Endothelial cell of umbilical vein (primary cell): ENCODE measurements around the gene TMPRSS7. TPM values are rescaled to one million over a fixed set of nuclear protein-coding genes. Genes with fewer than 3 reads are reported as not detected.

Experiments
- BruUV-seq: library from RNA; stranded (reverse); fragments of 400-500 nt; replicated peaks from 2 replicates; lab custom pipeline; 2021; lab: Mats Ljungman, UMichigan
- CTCF ChIA-PET: fragments of 300-600, 350-600 bp; sonication (Branson Sonifier 250); formaldehyde crosslinking; loops from one replicate; lab custom pipeline; 2021; ENCODE audit warnings: antibody characterized with exemption, inconsistent platforms; lab: Charles Lee
- POLR2A ChIA-PET: fragments of 300-600, 350-600 bp; sonication (Branson Sonifier 250); formaldehyde crosslinking; loops from one replicate; lab custom pipeline; 2021; ENCODE audit warnings: antibody characterized with exemption, inconsistent platforms; lab: Charles Lee
- DNase-seq: peaks from one replicate; pipeline ENCODE4 v3.0.0-alpha.2; 2011; ENCODE audit warnings: low read depth, low spot score
- FAIRE-seq: peaks from 2 replicates; lab custom pipeline; 2011; peaks lifted over from hg19 to GRCh38; lab: Jason Lieb, UNC
- H2AFZ ChIP-seq: 2 replicates; pipeline ENCODE4 v1.6.0; 2012; ENCODE audit warnings: low read depth, low read length, control low read depth, inconsistent platforms
- H3K27ac ChIP-seq: 2 replicates; pipeline ENCODE4 v1.5.1; 2011; ENCODE audit warnings: low read depth, mild to moderate bottlenecking, control low read depth, low read length, moderate library complexity; ENCODE audit not compliant: insufficient read depth
- H3K27me3 ChIP-seq, 2 experiments: 2 replicates each; pipeline versions ENCODE4 v1.6.0 to v1.6.1; 2011; ENCODE audit warnings: low read length in 2 of 2, mixed read lengths in 1 of 2; ENCODE audit not compliant: control insufficient read depth in 2 of 2, insufficient read depth in 2 of 2
- H3K36me3 ChIP-seq, 2 experiments: 2 replicates in 1 of 2; 3 replicates in 1 of 2; pipeline ENCODE4 v1.5.1; 2011; ENCODE audit warnings: low read length in 2 of 2, mild to moderate bottlenecking in 1 of 2, moderate library complexity in 1 of 2; ENCODE audit not compliant: control insufficient read depth in 2 of 2, insufficient read depth in 2 of 2; ENCODE audit errors: extremely low read depth in 1 of 2
- H3K4me1 ChIP-seq: 3 replicates; pipeline ENCODE4 v1.5.1; 2011; ENCODE audit warnings: mild to moderate bottlenecking, low read length; ENCODE audit not compliant: control insufficient read depth, insufficient read depth; ENCODE audit errors: extremely low read depth
- H3K4me2 ChIP-seq: 2 replicates; pipeline ENCODE4 v1.6.1; 2011; ENCODE audit warnings: low read length, control low read depth, mixed read lengths; ENCODE audit not compliant: insufficient read depth
- H3K4me3 ChIP-seq, 3 experiments: fragments of 200-600 bp in 1 of 3; sonication (generic), shearing (Covaris generic) in 1 of 3; replicated peaks in 1 of 3; 2 replicates each; pipeline ENCODE4 v1.5.1; 2011 to 2016; ENCODE audit warnings: control low read depth in 3 of 3, low read length in 3 of 3, mild to moderate bottlenecking in 2 of 3, inconsistent platforms in 1 of 3, low read depth in 1 of 3, moderate library complexity in 1 of 3; ENCODE audit not compliant: insufficient read depth in 1 of 3
- H3K79me2 ChIP-seq: 2 replicates; pipeline ENCODE4 v1.6.0; 2012; ENCODE audit warnings: low read length, inconsistent platforms; ENCODE audit not compliant: control insufficient read depth, insufficient read depth
- H3K9ac ChIP-seq: replicated peaks from 2 replicates; pipeline ENCODE3; 2011; ENCODE audit warnings: low read length, control low read depth; ENCODE audit not compliant: insufficient read depth; ENCODE audit errors: extremely low read depth
- H3K9me1 ChIP-seq: replicated peaks from 3 replicates; pipeline ENCODE4 v1.6.0; 2011; ENCODE audit warnings: mild to moderate bottlenecking, low read length; ENCODE audit not compliant: control insufficient read depth, insufficient read depth; ENCODE audit errors: extremely low read depth
- H3K9me3 ChIP-seq: replicated peaks from 2 replicates; pipeline ENCODE4 v1.5.1; 2012; ENCODE audit warnings: low read length, inconsistent platforms; ENCODE audit not compliant: control insufficient read depth, insufficient read depth
- H4K20me1 ChIP-seq: replicated peaks from 2 replicates; pipeline ENCODE3; 2011; ENCODE audit warnings: mild to moderate bottlenecking, low read length; ENCODE audit not compliant: control insufficient read depth, insufficient read depth; ENCODE audit errors: extremely low read depth
- CTCF ChIP-seq, 2 donors: IDR thresholded peaks; 1 replicate in 1 of 2; 2 replicates in 1 of 2; pipeline ENCODE4 v1.5.1; 2011; ENCODE audit warnings: low read length in 2 of 2, mild to moderate bottlenecking in 2 of 2, moderate library complexity in 2 of 2, control low read depth in 1 of 2, inconsistent platforms in 1 of 2, low read depth in 1 of 2; ENCODE audit not compliant: insufficient read depth in 1 of 2; ENCODE audit errors: extremely low read depth in 1 of 2
- EZH2 ChIP-seq: IDR thresholded peaks from 2 replicates; pipeline ENCODE4 v1.6.1; 2012; ENCODE audit warnings: borderline replicate concordance, low read depth, mild to moderate bottlenecking, moderate library complexity, low read length, inconsistent platforms; ENCODE audit not compliant: severe bottlenecking
- GATA2 ChIP-seq: IDR thresholded peaks from 2 replicates; pipeline ENCODE4 v1.7.0; 2011; ENCODE audit warnings: low read depth, mild to moderate bottlenecking, moderate library complexity, mixed read lengths, low read length; ENCODE audit not compliant: insufficient read length, insufficient read depth
- MYC ChIP-seq: IDR thresholded peaks from one replicate; pipeline ENCODE4 v1.6.1; 2011; ENCODE audit warnings: mild to moderate bottlenecking, low read depth, low read length
- POLR2A ChIP-seq: IDR thresholded peaks from 2 replicates; pipeline ENCODE4 v1.6.1; 2012; ENCODE audit warnings: low read depth, mild to moderate bottlenecking, control low read depth, low read length
- POLR2AphosphoS5 ChIP-seq: IDR thresholded peaks from 2 replicates; pipeline ENCODE4 v1.6.1; 2012; ENCODE audit warnings: low read depth, mild to moderate bottlenecking, control low read depth, low read length, moderate library complexity; ENCODE audit not compliant: insufficient read depth
- dilution Hi-C: fragments of 300-500 bp; cut with MboI; formaldehyde crosslinking; loops from one replicate; pipeline ENCODE4 v1.15.0; 2019; ENCODE audit warnings: low sequenced_read_pairs; ENCODE audit not compliant: extremely low pct_ligation_motif_present
- intact Hi-C: fragments of 100-400 bp; cut with micrococcal nuclease; formaldehyde crosslinking; loops from one replicate; pipeline ENCODE4 v1.10.0; 2022
- polyA plus RNA-seq, 4 experiments: library from polyadenylated mRNA; depleted of rRNA in 3 of 4; stranded (reverse) in 3 of 4; unstranded in 1 of 4; fragments of >200 nt; gene quantifications; 2 replicates each; pipeline versions ENCODE4 v1.2.1 to v1.2.3, GENCODE V29; 2011 to 2012; ENCODE audit warnings: missing spikeins in 1 of 4
- total RNA-seq: library from RNA; stranded (reverse); gene quantifications from 2 replicates; pipeline ENCODE4 v1.2.3, GENCODE V29; 2021

TMPRSS7 gene
- total and polyA plus RNA-seq, 2 donors (not counting 3 experiments of a cell fraction or from before 2014, with no cell fraction given): not detected

- H3K79me2 ChIP-seq: no peaks in the 10 kb centered on the region
- DNase-seq (no peak), FAIRE-seq (no peak)
- H4K20me1 ChIP-seq: no peaks in the 10 kb centered on the region
- H3K27me3 ChIP-seq: no peaks in the 10 kb centered on the region
- no peak overlapping the region for H3K9ac ChIP-seq
- H3K4me1 ChIP-seq: no peaks in the 10 kb centered on the region
- no peak overlapping the region for H3K27ac ChIP-seq
- CTCF ChIA-PET: interaction anchor here (1.1 to 2.2 kb wide), 8 partner anchors 8 to 143 kb away, joined by 3 to 8 read pairs (median 5); no protein-coding TSS in a partner anchor
- no TSS peak for BruUV-seq
- no peaks in the 10 kb centered on the region for H3K9me3 ChIP-seq
- no peaks in the 10 kb centered on the region for H3K36me3 ChIP-seq
- POLR2A ChIA-PET: no interaction called here
- dilution Hi-C loops: no loop called here
- no peak overlapping the region for H3K4me3 ChIP-seq
- H3K9me1 ChIP-seq: no peaks in the 10 kb centered on the region
- no peak overlapping the region for H3K4me2 ChIP-seq
- TF ChIP-seq MYC: no peak
- no peak for TF ChIP-seq EZH2
- no peak for TF ChIP-seq POLR2A
- H2AFZ ChIP-seq: no peak overlapping the region
- intact Hi-C loops: no loop called here
Measured at GRCh38 chr3:112007633-112008032, 26.9 kb upstream of the TMPRSS7 start.

- H3K4me1 ChIP-seq: no peaks in the 10 kb centered on the region
- H3K4me2 ChIP-seq: no peak overlapping the region
- no TSS peak for BruUV-seq
- H3K4me3 ChIP-seq: no peak overlapping the region
- FAIRE-seq (no peak), DNase-seq (no peak)
- intact Hi-C loops: no loop called here
- ChIA-PET POLR2A (no interaction called here), CTCF (interaction anchor here (0.9 to 8.2 kb wide), 4 partner anchors 17 to 293 kb away, joined by 3 to 291 read pairs (median 3); partner anchors contain the start of gene TAGLN3)
- no peak overlapping the region for H3K27ac ChIP-seq
- no peaks in the 10 kb centered on the region for H3K36me3 ChIP-seq
- no peak overlapping the region for H3K9ac ChIP-seq
- H3K9me3 ChIP-seq: no peaks in the 10 kb centered on the region
- no peaks in the 10 kb centered on the region for H3K9me1 ChIP-seq
- TF ChIP-seq POLR2A (no peak), CTCF (IDR thresholded peaks at IDR 0.05; ENCODE audit: extremely low read depth in 1 of 2, insufficient read depth in 1 of 2, low read depth in 1 of 2, low read length in 2 of 2) (no peak), GATA2 (no peak), POLR2AphosphoS5 (no peak)
- H3K79me2 ChIP-seq: no peaks in the 10 kb centered on the region
- H4K20me1 ChIP-seq: no peaks in the 10 kb centered on the region
- no peak overlapping the region for H2AFZ ChIP-seq
- dilution Hi-C loops: no loop called here
- H3K27me3 ChIP-seq: no peaks in the 10 kb centered on the region
Measured at GRCh38 chr3:112009670-112010069, 24.9 kb upstream of the TMPRSS7 start.
